HFFc6 (cell line): ENCODE results near the gene C19orf81. TPM values are rescaled to one million over a fixed set of nuclear protein-coding genes. Genes with fewer than 3 reads are reported as not detected.

Experiments used
- DNase-seq: peaks from one replicate; pipeline ENCODE4 v3.0.0-alpha.2; 2018
- H3K27ac Mint-ChIP-seq: 2 replicates; pipeline ENCODE4 v1.8.0; 2020; ENCODE audit warnings: mild to moderate bottlenecking, mixed read lengths
- H3K27me3 Mint-ChIP-seq: 2 replicates; pipeline ENCODE4 v1.8.0; 2021; ENCODE audit warnings: mild to moderate bottlenecking, moderate library complexity, mixed read lengths; ENCODE audit not compliant: insufficient read depth
- H3K36me3 Mint-ChIP-seq: 2 replicates; pipeline ENCODE4 v1.8.0; 2021; ENCODE audit warnings: low read depth, mixed read lengths
- H3K4me1 Mint-ChIP-seq: 2 replicates; pipeline ENCODE4 v1.8.0; 2020; ENCODE audit warnings: low read depth, mixed read lengths
- H3K4me3 Mint-ChIP-seq: 2 replicates; pipeline ENCODE4 v1.8.0; 2020; ENCODE audit warnings: mild to moderate bottlenecking, moderate library complexity, mixed read lengths
- H3K9me3 Mint-ChIP-seq: 2 replicates; pipeline ENCODE4 v1.8.0; 2020; ENCODE audit warnings: mild to moderate bottlenecking, mixed read lengths
- CTCF ChIP-seq: fragments of 200-600 bp; sonication (generic); IDR thresholded peaks from 2 replicates; pipeline ENCODE4 v1.5.0; 2021; ENCODE audit warnings: antibody characterized with exemption, mild to moderate bottlenecking
- total RNA-seq, 6 experiments: library from RNA; stranded (reverse); fragmentation: NEBNext Ultra II Directional; extraction: Animal tissue kit (Norgen Biotek cat#: 25700); gene quantifications; 2 replicates in 1 of 6; 3 replicates in 5 of 6; pipeline ENCODE4 v1.2.3, GENCODE V29; 2021

C19orf81 gene
- total RNA-seq, 6 experiments from 2014 or later = 0.64 to 0.94 (median 0.68) TPM; not detected in 3

- no peaks in the 10 kb centered on the region; the same call in 1 of the 2 replicates for H3K9me3 Mint-ChIP-seq
Measured at GRCh38 chr19:50645107-50645506, 4.1 kb upstream of the C19orf81 start.

GRCh38 chr19:50646074-50646807 is 3.0 kb upstream of the C19orf81 start:
- H3K4me1 Mint-ChIP-seq = no peaks in the 10 kb centered on the region
- peaks cover 3% of the 10 kb centered on the region for H3K27me3 Mint-ChIP-seq
- H3K9me3 Mint-ChIP-seq = no peaks in the 10 kb centered on the region; the same call in 1 of the 2 replicates
- DNase-seq = peak; percentile 76
- H3K36me3 Mint-ChIP-seq = no peaks in the 10 kb centered on the region
- no peak for TF ChIP-seq CTCF
- H3K27ac Mint-ChIP-seq = no peak overlapping the region
- no peak overlapping the region for H3K4me3 Mint-ChIP-seq

More at GRCh38 chr19:50645107-50645506, 4.1 kb upstream of the C19orf81 start:
- H3K4me1 Mint-ChIP-seq = no peaks in the 10 kb centered on the region
- TF ChIP-seq CTCF = no peak
- no peak overlapping the region for H3K4me3 Mint-ChIP-seq
- peaks cover 3% of the 10 kb centered on the region for H3K27me3 Mint-ChIP-seq
- H3K36me3 Mint-ChIP-seq = no peaks in the 10 kb centered on the region
- no peak overlapping the region for H3K27ac Mint-ChIP-seq
- DNase-seq = no peak

GRCh38 chr19:50647879-50648615 is 1.2 kb upstream of the C19orf81 start:
- Mint-ChIP-seq H3K27ac (no peak overlapping the region), H3K4me3 (no peak overlapping the region), H3K36me3 (no peaks in the 10 kb centered on the region), H3K9me3 (no peaks in the 10 kb centered on the region; the same call in 1 of the 2 replicates), H3K27me3 (peaks cover 4% of the 10 kb centered on the region), H3K4me1 (no peaks in the 10 kb centered on the region)
- no peak for TF ChIP-seq CTCF
- no peak for DNase-seq

GRCh38 chr19:50648659-50649058 is 586 bp upstream of the C19orf81 start:
- Mint-ChIP-seq H3K4me3 (no peak overlapping the region), H3K4me1 (no peaks in the 10 kb centered on the region), H3K27ac (no peak overlapping the region), H3K36me3 (no peaks in the 10 kb centered on the region), H3K27me3 (peaks cover 8% of the 10 kb centered on the region), H3K9me3 (no peaks in the 10 kb centered on the region; the same call in 1 of the 2 replicates)
- DNase-seq = no peak
- TF ChIP-seq CTCF = no peak

- no peak for DNase-seq
- Mint-ChIP-seq H3K27ac (no peak overlapping the region), H3K4me3 (no peak overlapping the region), H3K27me3 (peaks cover 16% of the 10 kb centered on the region), H3K9me3 (no peaks in the 10 kb centered on the region; the same call in 1 of the 2 replicates), H3K4me1 (no peaks in the 10 kb centered on the region), H3K36me3 (no peaks in the 10 kb centered on the region)
- TF ChIP-seq CTCF = no peak
Measured at GRCh38 chr19:50651174-50651573, 1.9 kb downstream of the C19orf81 start.
